ENCODE measurements around the gene MDK.

The MDK gene, protein sequence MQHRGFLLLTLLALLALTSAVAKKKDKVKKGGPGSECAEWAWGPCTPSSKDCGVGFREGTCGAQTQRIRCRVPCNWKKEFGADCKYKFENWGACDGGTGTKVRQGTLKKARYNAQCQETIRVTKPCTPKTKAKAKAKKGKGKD

GRCh38 chr11:46381048-46381818 lies at the start of gene MDK:
MDK (plus strand) TSS chr11:46381669; CDS start chr11:46382058, 389 bp downstream.
- DNase-seq: peak; percentile 44 to 88

GRCh38 chr11:46332093-46332567 lies 49.3 kb upstream of the MDK start:
- DNase-seq: no peak

DNA sequence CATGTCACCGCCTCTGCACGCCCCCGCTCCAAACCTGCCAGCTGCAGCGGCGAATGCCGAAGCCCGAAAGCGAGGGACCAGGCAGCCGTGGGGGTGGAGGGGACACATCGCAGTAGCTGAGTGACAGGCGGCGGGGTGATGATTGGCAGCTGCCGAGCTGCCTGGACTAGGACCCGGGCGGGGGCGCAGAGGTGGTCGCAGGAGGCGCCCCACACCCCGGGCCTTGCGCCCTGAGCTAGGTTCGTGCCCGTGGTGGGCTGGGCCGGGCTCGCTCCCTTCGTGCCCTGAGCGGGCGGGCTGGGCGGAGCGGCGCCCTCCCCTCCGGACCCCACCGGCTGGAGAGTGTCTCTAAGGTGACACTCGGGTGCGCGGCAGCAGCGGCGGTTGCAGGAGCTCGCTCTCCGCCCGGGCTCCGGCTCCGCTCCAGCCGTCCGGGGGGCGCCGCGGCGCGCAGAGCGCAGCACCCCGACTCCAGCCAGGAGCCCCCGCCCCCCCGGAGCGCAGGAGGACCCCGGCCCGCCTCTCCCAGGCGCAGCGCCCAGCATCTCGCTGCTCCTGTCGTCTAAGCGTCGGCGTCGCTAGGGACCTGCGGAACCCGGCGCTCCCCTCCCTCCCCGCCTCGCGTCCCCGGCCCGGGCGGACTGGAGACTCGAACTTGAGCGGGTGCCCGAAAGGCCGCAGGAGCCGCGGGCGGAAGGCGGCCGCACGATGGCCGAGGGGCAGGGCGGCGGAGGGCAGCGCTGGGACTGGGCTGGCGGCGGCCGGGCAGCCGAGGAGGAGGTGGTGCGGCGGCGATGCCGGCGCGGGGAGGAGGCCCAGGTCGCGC lies 48.7 kb upstream of the MDK start:
- peak; percentile 36 to 87 for DNase-seq

GRCh38 chr11:46333394-46333947 lies 48.0 kb upstream of the MDK start:
- peak; percentile 56 to 87 for DNase-seq

GRCh38 chr11:46334211-46334610 lies 47.3 kb upstream of the MDK start:
- no peak for DNase-seq

GRCh38 chr11:46335271-46335670 lies 46.2 kb upstream of the MDK start:
- DNase-seq: no peak

- no peak for DNase-seq
Measured at GRCh38 chr11:46335890-46336562, 45.4 kb upstream of the MDK start.

- no peak for DNase-seq
Measured at GRCh38 chr11:46336563-46337180, 44.8 kb upstream of the MDK start.

DNA sequence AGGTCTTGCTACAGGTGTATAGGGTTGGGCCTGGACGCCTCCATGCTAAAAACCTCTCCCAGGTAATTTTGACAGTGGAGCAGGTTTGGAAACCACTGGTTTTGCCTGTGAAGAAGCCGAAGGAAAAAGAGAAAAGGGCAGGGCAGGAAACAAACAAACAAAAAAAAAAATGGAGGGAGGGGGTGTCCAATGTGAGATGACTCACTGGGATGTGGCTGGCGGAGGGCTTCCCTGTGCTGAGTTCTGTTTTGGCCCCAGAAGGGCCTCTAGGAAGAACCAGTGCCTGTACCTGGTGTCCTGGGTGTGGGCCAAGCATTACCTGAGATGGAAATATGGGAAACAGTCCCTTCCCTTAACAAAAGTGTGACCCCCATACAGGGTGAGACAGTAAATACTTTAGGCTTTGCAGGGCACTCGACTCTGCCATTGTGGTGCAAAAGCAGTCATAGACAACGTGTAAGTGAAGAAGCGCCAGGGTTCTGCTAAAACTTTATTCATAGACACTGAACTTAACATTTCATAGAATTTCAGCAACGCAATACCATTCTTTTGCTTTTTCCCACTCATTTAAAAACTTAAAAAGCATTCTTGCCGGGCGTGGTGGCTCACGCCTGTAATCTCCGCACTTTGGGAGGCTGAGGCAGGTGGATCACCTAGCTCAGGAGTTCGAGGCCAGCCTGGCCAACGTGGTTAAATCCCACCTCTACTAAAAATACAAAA lies 43.7 kb upstream of the MDK start:
- DNase-seq: no peak

DNA sequence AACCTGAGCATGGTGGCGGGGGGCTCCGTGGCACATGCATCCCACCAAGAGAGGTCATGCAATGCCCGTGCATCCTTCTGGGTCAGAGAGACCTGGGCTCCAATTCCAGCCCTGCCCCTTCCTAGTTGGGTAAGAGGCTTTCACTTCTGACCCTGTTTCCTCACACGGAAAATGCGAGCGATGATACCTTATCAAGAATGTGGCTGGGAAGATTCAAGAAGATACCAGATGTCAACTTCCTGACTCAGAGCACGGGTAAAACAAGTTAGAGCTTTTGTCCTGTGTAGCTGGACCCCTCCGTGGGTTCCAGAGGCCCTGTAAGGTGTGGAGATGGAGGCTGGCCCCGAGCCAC lies 42.9 kb upstream of the MDK start:
- no peak for DNase-seq

DNA sequence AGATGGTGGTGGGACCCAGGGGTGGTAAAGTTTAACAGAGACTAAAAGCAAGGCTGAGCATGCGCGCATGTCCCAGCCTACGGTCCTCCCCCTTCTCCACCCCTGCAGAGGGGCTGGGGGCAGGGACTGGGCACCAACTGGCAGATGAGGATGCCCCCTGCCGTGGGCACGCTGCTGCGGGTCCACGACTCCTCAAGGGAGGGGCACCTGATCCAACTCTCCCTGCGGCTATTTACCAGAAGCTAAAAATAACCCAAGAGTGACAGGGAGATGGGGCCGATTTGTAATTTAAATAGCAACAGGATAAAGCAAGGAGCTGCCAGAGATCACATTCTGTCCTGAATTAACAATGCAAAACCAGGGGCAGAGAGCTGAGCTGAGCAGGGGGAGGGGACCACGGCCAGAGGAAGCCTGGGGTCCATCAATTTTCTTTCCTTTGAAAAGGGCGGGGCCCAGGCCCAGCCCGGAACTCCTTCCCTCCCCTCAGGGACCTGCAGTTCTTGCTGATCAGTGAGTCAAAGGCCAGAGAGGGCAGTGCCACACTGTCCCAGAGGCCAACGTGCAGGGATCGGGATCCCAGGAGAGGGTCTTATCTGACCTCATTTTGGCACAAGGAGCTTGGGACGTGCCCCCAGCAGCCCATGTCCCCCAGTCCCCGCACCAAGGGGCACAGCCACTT lies 42.3 kb upstream of the MDK start:
- peak; percentile 99 to 100 for DNase-seq

DNA sequence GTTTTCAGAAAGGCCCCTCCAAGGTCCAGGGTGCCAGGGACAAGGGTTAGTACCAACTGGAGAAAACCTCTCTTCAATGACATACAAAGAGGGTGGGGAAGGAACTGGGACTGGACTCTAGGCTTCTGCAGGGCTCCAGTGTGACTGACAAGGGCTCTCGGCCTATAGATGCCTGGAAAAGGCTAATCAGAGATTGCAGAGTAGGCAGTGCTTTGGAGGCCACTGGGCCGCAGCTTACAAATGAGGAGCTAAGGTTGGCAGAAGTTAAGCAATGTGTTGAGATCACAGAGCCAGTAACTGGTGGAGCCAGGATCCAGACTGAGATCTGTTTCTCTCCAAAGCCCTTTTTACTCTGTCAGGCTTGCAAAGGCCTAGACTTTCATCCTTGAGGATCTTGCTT lies 41.7 kb upstream of the MDK start:
- DNase-seq: peak in 1 of 2 experiments; percentile 49

GRCh38 chr11:46341454-46341853 lies 40.0 kb upstream of the MDK start:
- DNase-seq: no peak

GRCh38 chr11:46342239-46342638 lies 39.2 kb upstream of the MDK start:
- DNase-seq: no peak

DNA sequence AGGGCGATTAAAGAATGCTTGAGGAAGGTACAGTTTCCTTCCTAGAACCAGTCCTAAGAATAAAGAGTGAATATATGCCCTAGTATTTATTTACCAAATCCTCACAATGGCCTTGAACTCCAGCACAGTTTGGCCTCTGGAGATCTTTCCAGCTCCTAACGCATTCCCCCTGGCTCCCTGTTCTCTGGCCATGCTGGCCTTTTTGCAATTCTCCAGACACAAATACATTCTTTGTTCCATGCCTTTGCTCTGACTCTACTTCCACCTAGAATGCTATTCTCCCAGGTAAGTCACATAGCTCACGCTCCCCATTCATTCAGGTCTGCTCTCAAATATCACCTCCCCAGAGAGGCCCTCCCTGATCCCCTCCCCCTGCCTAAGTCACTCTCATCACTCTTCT lies 37.9 kb upstream of the MDK start:
- no peak for DNase-seq

GRCh38 chr11:46345131-46345597 lies 36.3 kb upstream of the MDK start:
- DNase-seq: peak; percentile 76 to 86

DNA sequence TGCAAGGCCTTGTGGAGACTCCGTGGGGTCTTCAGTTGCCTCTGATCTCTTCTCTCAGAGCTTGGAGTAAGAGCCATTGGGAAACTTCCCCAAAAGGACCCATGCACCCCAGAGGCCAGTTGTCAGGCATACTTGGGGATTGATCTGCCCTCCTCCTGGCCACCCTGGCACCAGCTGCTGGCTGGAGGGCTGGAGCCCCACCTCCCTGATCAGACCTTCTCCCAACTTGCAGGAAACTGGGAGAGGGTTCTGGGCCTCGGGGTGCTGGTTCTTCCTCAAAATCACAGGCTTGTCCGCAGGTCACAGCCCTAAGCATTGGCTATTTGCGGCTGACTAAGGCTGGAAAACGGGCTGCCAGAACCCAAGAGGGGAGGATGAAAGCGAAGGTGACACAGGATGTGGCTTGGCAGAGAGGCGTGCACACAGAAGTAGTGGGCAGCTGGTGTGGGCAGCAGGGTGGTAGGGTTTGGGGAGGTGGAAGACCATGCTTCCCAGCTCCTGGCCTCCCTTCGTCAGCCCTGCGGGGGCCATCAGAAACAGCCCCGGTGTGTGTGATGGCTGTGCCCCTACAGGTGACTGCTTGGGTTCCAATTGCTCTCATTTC lies 35.5 kb upstream of the MDK start:
- DNase-seq: peak in 1 of 2 experiments; percentile 15

DNA sequence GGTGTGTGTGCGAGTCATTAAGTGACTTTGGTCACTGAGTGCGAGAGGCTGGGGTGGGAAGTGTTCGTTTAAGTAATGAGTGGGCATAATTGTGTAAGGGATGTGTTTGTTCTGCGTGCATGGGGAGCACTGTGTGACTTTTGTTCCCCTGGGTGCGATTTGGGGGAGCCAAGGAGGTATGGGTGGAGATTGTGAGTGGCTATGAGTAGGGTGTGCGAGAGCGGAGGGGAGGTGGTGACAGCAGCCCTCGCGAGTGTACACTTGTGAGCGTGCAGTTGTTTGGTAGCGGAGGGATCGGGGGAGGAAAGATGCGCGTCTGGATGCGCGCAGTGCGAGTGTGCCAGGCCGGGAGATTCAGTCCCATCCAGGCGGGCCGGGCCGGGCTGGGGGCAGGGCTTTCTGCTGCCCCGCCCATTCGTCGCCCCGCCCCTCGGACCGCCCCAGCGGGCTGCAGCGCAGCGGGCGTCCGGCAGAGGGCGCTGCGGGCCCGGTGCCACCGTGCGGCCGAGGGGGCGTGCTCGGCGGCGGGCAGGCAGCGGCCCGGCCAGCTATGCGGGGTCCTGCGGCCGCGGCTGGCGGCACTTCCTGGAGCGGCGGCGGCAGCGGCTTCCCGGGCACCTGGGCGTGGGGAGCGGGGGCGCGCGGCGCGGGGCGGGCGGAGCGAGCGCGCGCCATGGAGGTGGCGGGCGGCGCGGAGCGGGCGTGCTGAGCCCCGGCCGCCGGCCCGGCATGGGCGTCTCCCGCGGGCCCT lies 34.4 kb upstream of the MDK start, which contains the start of gene DGKZ:
DGKZ (plus strand) TSS at position 578 of the 751 bp plus-strand sequence. CDS start 197 bp downstream, outside the sequence.
- DNase-seq: peak; percentile 79 to 97

DNA sequence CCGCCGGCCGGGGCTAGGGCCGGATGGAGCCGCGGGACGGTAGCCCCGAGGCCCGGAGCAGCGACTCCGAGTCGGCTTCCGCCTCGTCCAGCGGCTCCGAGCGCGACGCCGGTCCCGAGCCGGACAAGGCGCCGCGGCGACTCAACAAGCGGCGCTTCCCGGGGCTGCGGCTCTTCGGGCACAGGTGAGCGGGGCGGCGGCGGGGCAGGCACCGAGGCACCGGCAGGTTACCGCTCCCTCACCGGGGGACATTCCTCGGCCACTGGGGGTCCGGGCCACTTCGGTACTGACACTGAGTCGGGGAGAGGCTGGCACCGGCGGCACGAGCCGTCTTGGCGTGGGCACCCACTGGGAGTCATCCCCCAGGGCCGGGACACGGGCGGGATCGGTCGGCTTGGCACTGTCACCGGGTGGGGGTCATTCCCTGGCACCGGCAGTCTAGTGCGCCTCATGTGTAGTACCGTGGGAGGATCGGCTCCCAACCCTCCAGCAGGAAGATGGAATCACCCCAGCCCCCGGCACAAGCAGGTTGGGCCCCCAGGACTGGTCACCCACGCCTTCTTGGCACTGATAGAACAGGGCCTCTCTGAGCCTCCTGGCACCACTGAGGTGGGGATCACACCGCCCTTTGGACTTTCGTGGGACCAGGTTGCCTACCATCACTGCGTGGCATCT lies 33.7 kb upstream of the MDK start:
- no peak for DNase-seq
